HG03378 (cell line): ENCODE measurements around the gene CEND1.

ENCODE experiments used
- ATAC-seq: cut with Tn5 transposase; IDR thresholded peaks from one replicate; pipeline ENCODE4 v1.9.1; 2021; ENCODE audit warnings: mild to moderate bottlenecking, moderate library complexity; ENCODE audit not compliant: unreplicated experiment

CEND1 gene

DNA sequence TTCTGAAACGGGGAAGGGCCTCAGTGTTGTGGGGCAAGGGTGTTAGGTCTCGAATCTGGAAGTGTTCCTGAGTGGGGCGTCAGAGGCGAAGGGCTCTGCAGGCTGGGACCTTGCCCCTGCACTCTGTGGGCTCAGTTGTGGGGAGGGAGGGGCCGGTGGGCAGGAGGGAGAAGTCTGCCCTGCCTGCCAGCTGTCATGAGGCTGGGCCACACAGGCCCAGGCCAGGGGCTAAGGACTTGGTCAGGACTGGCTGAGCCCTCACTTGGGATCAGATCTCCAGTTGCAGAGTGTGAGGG, 38.0 kb upstream of the CEND1 start, which contains the start of gene CRACR2B:
Gene CRACR2B (plus strand): TSS at position 23 of the 296 bp plus-strand sequence. CDS start 689 bp downstream, outside the sequence.
- no peak for ATAC-seq

DNA sequence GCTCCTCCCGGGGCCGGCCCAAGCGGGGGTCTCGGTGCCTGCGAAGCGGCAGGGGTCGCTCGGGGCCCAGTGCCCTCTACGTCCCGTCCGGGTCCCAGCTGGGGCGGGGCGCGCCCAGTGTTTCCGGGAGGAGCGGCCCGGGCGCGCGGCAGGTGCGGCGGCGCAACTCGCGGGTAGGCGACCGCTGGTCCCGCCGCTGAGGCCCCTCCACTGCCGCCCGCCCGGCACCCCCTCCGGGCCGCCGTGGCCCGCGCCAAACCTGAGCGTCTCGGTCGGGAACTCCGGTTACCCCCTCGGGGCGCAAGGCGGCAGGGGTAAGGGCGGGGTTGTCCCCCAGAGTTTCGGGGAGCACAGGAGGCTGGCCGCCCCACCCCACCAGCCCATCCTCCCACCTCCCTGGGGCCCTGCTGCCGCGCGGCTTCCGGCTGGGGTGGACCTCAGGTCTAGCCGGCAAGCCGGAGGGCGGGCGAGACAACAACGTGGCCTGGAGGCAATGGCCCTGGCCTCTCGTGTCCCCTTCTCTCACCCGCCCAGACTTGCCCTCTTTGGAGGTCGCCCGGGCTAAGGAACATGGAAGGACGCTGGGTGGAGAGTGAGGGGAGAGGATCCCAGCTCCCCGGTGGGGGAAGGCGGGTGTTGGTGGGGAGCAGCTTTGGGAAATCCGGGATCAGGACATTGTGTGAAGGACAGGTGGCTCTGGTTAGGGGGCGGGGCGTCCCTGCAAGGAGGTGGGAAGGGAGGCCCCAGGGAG, 37.4 kb upstream of the CEND1 start:
- ATAC-seq: no peak

DNA sequence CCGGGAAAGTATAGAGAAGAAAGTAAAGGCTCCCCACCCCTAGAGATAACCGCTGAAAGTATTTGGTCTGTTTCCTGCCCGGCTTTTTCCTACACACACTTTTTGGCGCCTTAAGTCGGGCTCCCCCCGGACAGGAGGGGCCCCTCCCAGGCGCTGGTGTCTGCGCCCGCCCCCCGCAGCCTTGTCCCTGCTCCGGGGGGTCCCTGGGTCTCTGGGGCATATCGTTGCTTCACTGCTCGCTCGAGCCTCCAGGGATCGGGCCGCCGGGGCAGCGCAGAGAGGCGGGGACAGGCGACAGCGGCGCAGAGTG, 36.9 kb upstream of the CEND1 start:
- no peak for ATAC-seq

DNA sequence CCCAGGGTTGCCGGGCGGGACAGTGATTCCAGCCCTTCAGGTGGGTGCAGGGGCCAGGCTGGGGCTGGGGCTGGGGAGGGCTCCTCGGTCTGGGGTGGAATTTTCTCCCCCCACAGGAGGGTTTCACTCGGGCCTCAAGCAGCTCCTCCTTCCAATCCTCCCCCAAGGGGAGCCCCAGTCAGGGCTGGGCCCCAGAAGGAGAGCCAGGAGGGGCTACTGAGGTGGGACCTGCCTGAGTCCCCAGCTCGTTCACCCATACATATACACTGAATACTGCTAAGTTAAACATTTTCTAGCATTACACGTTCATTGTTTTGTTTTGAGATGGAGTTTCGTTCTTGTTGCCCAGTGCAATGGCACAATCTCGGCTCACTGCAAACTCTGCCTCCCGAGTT, 36.3 kb upstream of the CEND1 start:
- ATAC-seq: no peak

DNA sequence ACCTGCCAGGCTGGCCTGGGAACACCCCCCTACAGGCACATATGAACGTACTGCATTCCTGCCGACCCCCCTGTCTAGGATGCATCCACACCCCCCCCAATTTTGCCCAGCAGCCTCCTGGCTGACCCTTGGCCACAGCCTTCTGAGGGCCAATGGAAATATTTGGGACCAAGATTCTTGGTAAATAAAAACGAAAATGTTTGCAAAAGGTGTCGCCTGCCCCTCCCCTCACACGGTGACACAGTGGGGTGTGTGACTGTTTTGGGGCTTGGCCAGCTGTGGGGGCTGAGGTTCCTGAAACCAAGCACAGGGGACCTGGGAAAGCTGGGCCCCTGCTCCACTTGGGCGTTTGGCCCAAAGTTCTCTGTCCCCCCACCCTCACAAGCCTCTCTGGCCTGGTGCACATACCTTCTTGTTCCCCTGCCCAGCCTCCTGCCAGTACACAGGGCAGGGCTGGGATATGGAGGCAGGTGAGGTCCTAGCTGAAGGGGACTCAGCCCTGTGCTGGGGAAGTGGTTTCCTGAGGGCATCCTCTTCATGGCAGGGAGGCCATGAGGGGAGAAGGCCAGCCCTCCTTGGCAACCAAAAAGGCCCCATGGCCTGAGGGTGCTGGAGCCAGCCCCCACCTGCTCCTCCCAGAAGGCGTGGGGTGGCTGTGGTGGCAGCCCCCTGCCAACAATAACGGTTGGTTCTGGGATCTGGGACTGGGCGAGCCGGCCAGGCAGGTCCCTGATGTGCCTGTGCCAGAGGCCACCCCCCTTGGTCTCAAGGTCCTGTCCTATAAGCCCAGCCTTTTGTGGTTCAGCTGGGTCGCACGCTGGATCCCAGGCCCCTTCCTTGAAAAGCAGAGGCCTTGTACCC, 35.7 kb upstream of the CEND1 start:
- ATAC-seq: no peak

DNA sequence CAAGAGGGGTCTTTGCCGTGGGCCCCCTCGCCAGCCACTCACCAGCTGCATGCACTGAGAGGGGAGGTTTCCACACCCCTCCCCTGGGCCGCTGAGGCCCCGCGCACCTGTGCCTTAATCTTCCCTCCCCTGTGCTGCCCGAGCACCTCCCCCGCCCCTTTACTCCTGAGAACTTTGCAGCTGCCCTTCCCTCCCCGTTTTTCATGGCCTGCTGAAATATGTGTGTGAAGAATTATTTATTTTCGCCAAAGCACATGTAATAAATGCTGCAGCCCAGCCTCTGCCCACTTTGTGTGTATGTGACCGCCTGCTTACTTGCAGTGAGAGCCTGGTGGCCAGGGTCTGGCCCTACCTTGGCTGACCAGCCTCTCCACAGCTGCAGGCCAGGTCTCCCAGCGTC, 35.1 kb upstream of the CEND1 start:
- no peak for ATAC-seq

DNA sequence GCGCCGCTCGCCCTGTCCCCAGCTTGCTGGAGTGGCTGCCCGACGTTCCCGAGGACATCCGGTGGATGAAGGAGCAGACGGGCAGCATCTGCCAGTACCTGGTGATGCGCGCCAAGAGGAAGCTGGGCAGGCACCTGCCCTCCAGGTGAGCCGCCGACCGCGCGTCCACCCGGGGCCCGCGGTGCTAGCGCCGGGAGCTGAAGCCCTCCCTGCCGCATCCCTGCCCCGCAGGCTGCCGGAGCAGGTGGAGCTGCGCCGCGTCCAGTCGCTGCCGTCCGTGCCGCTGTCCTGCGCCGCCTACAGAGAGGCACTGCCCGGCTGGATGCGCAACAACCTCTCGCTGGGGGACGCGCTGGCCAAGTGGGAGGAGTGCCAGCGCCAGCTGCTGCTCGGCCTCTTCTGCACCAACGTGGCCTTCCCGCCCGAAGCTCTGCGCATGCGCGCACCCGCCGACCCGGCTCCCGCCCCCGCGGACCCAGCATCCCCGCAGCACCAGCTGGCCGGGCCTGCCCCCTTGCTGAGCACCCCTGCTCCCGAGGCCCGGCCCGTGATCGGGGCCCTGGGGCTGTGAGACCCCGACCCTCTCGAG, 34.5 kb upstream of the CEND1 start:
- ATAC-seq: no peak

DNA sequence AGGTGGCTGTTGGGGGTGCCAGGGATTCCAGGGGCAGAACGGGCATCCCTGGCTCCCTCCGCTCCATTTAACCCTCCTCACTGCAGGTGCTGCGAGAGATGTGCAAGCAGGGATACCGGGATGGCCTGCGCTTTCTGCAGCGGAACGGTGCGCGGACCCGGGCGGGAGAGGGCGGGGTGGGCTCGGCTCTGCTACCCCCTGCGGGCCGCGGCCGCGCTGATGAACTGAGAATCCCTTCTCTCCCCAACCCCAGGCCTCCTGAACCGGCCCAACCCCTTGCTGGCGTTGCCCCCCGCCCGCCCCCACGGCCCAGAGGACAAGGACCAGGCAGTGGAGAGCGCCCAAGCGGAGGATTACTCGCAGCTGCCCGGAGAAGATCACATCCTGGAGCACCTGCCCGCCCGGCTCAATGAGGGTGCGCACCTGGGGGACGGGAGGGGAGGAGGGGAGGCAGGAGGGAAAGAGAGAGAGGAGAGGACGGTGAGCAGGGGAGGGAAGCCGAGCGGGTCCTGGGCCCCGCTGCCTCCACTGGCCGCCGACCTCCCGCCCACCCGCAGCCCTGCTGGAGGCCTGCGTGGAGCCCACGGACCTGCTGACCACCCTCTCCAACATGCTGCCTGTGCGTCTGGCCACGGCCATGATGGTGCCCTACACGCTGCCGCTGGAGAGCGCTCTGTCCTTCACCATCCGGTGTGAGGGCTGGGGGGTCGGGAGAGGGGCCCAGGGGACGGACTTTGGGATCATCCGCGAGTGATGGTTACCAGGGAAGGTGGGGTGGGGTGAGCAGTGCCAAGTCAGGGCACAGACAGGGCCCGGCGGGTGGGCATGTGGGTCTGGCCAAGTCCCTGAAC, 33.8 kb upstream of the CEND1 start:
- no peak for ATAC-seq

DNA sequence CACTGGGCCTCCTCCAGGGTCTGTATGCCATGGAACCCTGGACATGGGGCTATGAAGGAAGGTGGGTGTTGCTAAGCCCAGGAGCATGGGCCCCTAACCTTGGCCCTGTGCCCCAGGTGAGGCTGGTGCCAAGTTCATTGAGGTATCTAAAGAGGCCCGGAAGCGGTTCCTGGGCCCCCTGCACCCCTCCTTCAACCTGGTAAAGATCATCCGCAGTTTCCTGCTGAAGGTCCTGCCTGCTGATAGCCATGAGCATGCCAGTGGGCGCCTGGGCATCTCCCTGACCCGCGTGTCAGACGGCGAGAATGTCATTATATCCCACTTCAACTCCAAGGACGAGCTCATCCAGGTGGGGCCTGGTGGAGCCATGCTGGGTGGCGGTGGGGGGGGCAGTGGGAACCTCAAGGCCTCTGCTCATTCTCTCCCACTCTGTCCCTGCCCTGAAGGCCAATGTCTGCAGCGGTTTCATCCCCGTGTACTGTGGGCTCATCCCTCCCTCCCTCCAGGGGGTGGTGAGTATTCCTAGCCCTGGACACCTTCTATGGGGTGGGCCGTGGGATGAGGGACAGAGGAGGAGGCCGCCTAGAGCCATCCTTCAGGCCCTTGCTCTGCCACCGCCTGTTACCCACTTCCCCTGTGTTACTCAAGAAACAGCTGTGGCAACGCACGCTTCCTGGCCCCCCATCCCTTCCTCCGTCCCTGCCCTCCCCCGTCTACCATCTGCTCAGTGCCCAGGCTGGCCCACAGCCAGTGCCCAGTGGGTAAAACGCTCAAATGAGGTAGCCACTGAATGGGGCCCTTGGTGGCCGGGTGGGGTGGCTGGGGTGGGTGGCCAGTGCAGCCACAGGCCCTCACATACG, 31.9 kb upstream of the CEND1 start:
- no peak for ATAC-seq

DNA sequence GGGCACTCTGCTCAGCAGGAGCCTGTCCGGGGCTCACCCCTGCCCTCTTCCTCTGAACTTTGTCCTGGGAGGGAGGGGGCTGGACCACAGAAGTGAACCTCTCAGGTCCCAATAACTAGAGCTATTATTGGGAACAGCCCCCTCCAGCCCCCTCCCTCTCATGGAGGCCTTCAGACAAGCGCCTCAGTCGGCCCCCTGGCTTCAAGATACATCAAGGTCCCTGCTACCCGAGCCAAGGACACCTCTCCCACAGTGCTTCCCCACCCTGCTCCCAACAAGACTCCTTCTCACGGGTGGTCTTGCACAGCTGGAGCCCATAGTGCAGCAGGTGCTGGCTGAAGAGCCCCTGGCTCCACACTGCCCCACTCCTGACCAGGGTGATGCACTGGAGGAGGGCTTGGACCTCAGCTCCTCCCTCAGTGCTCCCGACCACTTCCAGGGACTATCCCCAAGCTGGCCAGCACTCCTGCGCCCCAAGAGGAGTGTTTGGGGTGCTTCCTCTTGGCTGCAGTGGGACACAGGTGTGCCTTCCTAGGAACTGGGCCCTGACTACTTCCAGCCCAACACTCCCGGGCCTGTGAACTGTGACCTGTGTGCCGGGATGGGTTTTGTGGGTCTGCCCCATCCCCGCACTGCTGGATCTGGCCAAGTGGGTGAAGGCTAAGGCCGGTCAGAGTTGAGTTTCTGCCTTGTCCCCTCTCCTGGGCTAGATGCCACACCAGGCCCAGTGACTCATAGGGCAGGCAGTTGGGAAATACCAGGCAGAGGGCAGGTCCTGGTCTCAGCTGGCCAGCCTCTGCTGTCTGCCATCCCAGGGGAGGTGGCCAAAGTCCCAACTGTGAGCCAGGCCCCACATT, 31.0 kb upstream of the CEND1 start:
- ATAC-seq: no peak

DNA sequence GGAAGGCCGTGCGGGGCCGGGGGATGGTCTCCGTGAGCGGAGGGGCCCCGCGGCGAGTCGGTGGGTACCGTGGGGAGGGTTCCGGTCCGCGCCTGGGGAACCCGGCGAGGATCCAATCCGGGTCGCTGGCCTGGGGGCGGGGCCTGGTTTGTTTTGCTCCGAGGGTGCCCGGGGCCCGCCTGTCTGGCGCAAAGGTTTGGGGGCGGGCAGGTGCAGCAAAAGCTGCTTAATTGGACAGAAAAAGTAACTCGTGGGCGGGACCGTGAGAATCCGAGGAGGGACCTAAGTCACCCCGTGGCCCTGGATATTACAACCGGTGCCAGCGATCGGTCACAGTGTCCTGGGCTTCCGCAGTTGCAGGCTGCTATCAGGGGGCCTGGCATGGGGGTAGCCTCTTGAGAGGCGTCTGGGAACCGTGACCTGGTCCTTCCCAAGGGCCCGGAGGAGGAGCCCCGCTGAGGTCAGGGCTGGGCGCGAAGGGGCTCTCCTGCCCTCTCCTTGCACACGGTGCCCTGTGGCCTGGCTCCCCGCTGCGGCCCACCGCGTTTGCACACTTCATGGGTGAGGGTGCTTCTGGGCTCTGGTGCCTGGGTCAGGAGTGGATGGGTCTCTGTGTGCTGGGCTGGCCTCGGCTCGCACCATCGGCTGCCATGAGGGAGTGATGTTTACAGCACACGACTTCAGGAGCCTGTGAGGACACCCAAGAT, 30.2 kb upstream of the CEND1 start:
- peak; percentile 54 for ATAC-seq

DNA sequence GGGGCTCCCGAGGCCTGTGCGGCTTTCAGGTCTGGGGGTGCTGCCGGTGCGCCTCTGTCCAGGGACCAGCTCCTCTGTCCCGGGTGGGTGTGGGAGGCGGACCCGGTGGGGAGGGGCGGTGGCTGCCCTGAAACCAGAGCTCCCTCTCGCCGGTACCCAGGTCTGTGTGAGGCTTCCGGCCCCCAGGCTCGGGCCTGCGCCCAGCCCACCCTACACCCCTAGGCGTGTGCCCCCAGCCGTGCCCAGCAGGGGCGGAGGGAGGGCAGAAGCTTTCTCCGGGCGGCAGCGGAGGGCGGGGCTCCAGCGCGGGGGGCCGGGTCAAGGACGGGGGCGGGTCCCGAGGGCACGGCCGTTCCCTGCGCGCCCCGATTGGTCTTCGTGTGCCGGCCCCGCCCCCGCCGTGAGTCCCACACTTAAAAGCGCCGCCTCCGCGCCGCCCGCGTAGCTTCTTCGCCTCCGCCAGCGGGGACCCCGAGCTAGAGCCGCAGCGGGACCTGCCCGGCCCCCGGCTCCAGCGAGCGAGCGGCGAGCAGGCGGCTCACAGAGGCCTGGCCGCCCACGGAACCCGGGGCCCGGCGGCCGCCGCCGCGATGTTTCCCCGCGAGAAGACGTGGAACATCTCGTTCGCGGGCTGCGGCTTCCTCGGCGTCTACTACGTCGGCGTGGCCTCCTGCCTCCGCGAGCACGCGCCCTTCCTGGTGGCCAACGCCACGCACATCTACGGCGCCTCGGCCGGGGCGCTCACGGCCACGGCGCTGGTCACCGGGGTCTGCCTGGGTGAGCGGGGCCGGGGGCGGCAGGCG, 29.4 kb upstream of the CEND1 start:
- peak; percentile 28 for ATAC-seq

DNA sequence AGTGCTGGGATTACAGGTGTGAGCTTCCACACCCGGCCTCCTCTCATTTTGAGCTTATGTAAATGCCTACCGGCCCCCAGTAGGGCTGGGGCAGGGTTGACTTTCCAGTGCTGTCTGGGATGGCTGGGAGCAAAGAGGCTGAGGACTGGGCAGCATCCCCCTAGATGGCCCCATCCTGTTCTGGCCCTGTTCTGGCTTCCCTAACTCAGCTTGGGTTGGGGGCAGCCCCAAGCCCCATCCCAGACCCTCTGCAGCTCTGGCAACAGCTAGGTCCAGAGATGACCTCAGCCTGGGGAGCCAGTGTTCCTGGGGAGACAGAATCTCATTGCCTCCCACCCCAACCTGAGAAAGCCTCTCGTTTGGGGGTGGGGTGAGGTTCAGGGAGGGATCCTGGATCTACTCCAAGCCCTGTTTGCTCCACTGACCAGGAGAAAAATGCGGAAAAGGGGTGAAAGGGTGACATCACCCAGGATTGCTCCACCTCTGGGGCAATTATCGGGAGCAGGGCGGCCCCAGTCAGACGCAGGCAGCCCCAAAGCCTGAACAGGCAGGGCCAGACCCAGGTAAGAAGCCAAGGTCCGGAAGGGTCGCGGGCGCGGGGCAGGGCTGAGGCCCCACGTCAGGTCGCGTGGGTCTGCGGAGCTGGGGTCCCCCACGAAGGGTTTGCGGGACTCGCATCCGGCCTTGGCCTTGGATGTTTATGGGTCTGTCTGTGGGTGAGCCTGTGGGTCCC, 28.7 kb upstream of the CEND1 start, which contains the start of gene PNPLA2:
Gene PNPLA2 (plus strand): TSS at position 519 of the 733 bp plus-strand sequence. CDS start 805 bp downstream, outside the sequence.
- no peak for ATAC-seq

DNA sequence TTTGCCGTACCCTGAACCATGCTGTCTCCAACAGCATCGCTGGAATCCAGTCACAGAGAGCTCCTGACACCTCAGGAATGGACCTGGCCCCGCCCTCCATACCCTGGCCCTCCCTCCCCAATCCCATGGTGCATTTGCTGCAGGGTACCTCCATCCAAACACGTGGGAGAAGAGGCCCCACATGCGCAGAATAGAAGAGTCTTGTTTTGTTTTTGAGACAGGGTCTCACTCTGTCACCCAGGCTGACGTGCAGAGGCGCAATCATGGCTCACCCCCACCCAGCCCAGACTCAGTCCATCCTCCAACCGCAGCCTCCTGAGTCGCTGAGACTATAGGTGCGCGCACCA, 26.5 kb upstream of the CEND1 start:
- no peak for ATAC-seq

DNA sequence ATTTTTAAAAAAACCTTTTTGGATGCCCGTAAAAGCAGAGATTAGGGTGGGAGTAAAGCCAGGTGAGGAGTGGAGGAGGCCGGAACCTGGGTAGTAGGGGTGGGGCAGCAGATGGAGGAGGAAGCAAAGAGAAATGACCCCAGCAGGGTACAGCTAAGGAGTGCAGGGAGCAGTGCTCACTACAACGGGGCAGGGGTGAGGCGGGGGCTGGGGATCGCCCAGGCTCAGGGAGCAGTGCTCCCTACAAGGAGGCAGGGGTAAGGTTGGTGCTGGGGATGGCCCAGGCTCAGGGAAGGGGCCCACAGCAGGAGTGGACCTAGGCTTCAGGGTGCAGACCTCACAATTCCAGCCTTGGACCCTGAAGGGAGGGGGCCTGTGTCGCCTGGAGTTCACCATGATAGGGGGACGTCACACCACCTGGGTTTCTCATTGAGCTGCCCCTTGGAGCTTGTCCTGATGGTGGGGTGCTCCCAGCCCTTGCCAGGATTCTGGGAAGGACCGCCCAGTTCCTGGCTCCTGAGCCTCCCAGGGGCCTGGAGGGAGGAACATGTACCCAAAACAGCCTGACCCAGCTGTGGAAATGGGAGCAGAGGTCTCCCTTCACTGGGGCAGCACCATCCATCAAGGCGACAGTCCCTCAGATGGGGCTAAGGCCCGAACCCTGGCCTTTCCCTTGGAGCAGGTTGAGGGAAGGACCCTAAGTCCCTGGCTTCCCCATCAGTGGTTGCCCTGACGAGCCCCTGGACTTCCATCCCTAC, 26.0 kb upstream of the CEND1 start:
- no peak for ATAC-seq

DNA sequence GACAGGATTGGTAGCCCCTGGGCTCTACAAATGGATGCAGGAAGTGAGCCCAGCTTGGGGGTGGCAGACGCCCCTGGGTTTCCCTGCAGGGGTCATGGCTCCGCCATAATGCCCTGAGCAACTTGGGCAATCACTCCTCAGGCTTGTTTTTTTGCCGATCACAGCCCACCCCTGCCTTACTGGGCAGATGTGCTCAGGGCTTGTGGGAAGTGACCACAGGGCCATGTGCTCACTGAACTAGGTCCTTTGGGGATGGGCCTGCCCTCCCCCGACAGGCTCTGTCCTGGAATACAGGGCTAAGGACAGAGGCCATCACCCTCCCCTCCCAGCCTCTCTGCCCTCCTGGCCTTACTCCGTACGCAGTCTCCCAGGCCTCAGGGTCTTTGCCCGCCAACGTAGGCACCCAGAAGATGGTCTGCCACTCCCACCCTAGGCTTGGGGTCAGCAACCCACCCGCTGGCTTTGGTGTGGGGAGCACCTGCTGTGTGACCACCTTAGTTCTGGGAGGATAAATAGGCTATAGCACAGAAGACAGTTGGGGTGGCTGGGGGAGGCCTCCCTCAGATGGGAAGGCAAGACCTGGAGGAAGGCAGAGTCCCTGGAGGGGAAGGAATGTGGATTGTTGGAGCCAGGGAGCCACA, 23.7 kb upstream of the CEND1 start:
- no peak for ATAC-seq
